ENCODE measurements around the gene CCDC88C. TPM values are rescaled to one million over a fixed set of nuclear protein-coding genes. Genes with fewer than 3 reads are reported as not detected.

CCDC88C gene
- total RNA-seq, 1 donor from 2014 or later: 8.2 TPM

- DNase-seq (ENCODE audit: low read depth): no peak
Observed at GRCh38 chr14:91380610-91381371, 36.8 kb downstream of the CCDC88C start.

- DNase-seq (ENCODE audit: low read depth): no peak
Observed at GRCh38 chr14:91380123-91380522, 37.5 kb downstream of the CCDC88C start.

- no peak for DNase-seq (ENCODE audit: low read depth)
Observed at GRCh38 chr14:91379579-91379932, 38.1 kb downstream of the CCDC88C start.

- DNase-seq (ENCODE audit: low read depth): no peak
Observed at GRCh38 chr14:91378930-91379578, 38.6 kb downstream of the CCDC88C start.

GRCh38 chr14:91377700-91378652, 39.6 kb downstream of the CCDC88C start:
- no peak for DNase-seq (ENCODE audit: low read depth)

GRCh38 chr14:91376547-91377477, 40.8 kb downstream of the CCDC88C start:
- DNase-seq (ENCODE audit: low read depth): no peak

- DNase-seq (ENCODE audit: low read depth): no peak
Observed at GRCh38 chr14:91375720-91376452, 41.7 kb downstream of the CCDC88C start.

- DNase-seq (ENCODE audit: low read depth): no peak
Observed at GRCh38 chr14:91374879-91375702, 42.5 kb downstream of the CCDC88C start.

- DNase-seq (ENCODE audit: low read depth): no peak
Observed at GRCh38 chr14:91374287-91374878, 43.2 kb downstream of the CCDC88C start.

- DNase-seq (ENCODE audit: low read depth): no peak
Observed at GRCh38 chr14:91373591-91374254, 43.9 kb downstream of the CCDC88C start.

- DNase-seq (ENCODE audit: low read depth): no peak
Observed at GRCh38 chr14:91372671-91373495, 44.7 kb downstream of the CCDC88C start.

GRCh38 chr14:91371990-91372375, 45.6 kb downstream of the CCDC88C start:
- DNase-seq (ENCODE audit: low read depth): no peak

- no peak for DNase-seq (ENCODE audit: low read depth)
Observed at GRCh38 chr14:91371011-91371989, 46.3 kb downstream of the CCDC88C start.

- DNase-seq (ENCODE audit: low read depth): no peak
Observed at GRCh38 chr14:91369628-91370445, 47.8 kb downstream of the CCDC88C start.

GRCh38 chr14:91368776-91369416, 48.7 kb downstream of the CCDC88C start:
- no peak for DNase-seq (ENCODE audit: low read depth)
